HepG2 (cell line): ENCODE measurements around the gene PYGB. TPM values are rescaled to one million over a fixed set of nuclear protein-coding genes. Genes with fewer than 3 reads are reported as not detected.

Experiments
- ATRX ChIP-seq: sonication (generic); formaldehyde crosslinking; IDR thresholded peaks from 2 replicates; pipeline ENCODE4 v1.4.0; 2020; ENCODE audit warnings: missing genetic modification reagents, borderline replicate concordance
- CENPBD1 ChIP-seq: sonication (generic); formaldehyde crosslinking; IDR thresholded peaks from 2 replicates; pipeline ENCODE4 v1.8.0; 2022; ENCODE audit warnings: missing genetic modification reagents, low read depth, mild to moderate bottlenecking, borderline replicate concordance
- HMG20A ChIP-seq: IDR thresholded peaks from 2 replicates; pipeline ENCODE4 v1.6.1; 2016; ENCODE audit warnings: borderline replicate concordance
- HNF4G ChIP-seq, 2 experiments: sonication (generic) in 1 of 2; formaldehyde crosslinking in 1 of 2; IDR thresholded peaks; 2 replicates each; pipeline versions ENCODE4 v1.4.0 to v1.6.1; 2011 to 2020; ENCODE audit warnings: borderline replicate concordance in 2 of 2, low read depth in 2 of 2, mild to moderate bottlenecking in 2 of 2, low read length in 1 of 2, missing genetic modification reagents in 1 of 2, moderate library complexity in 1 of 2
- ISX ChIP-seq: sonication (generic); formaldehyde crosslinking; conservative IDR thresholded peaks from 2 replicates; pipeline ENCODE4 v1.5.0; 2020; ENCODE audit warnings: missing genetic modification reagents
- NFE2L2 ChIP-seq: fragments of 150-350 bp; IDR thresholded peaks from 2 replicates; pipeline ENCODE4 v1.6.1; 2014; ENCODE audit warnings: low read length
- PRPF4 ChIP-seq: fragments of 200-400 bp; formaldehyde crosslinking; IDR thresholded peaks from 2 replicates; pipeline ENCODE4 v1.6.1; 2016; ENCODE audit warnings: low read length, low read depth; ENCODE audit not compliant: poor library complexity, severe bottlenecking
- RBAK ChIP-seq: sonication (generic); formaldehyde crosslinking; IDR thresholded peaks from 2 replicates; pipeline ENCODE4 v1.5.1; 2020; ENCODE audit warnings: mild to moderate bottlenecking, missing genetic modification reagents
- RFX1 ChIP-seq: fragments of 450-650 bp; IDR thresholded peaks from 2 replicates; pipeline ENCODE4 v1.6.1; 2017
- RORA ChIP-seq: sonication (generic); formaldehyde crosslinking; IDR thresholded peaks from 2 replicates; pipeline ENCODE4 v1.5.0; 2020; ENCODE audit warnings: mild to moderate bottlenecking, missing genetic modification reagents, moderate library complexity
- SAP130 ChIP-seq: IDR thresholded peaks from 2 replicates; pipeline ENCODE4 v1.6.1; 2016; ENCODE audit warnings: low read depth
- ZBTB49 ChIP-seq: sonication (generic); formaldehyde crosslinking; IDR thresholded peaks from 2 replicates; pipeline ENCODE4 v1.4.0; 2020; ENCODE audit warnings: missing genetic modification reagents, borderline replicate concordance
- ZNF143 ChIP-seq: sonication (generic); formaldehyde crosslinking; IDR thresholded peaks from 2 replicates; pipeline ENCODE4 v1.4.0; 2020; ENCODE audit warnings: missing genetic modification reagents
- ZNF326 ChIP-seq: sonication (generic); formaldehyde crosslinking; IDR thresholded peaks from 2 replicates; pipeline ENCODE4 v1.4.0; 2020; ENCODE audit warnings: missing genetic modification reagents, borderline replicate concordance
- ZNF567 ChIP-seq: sonication (generic); formaldehyde crosslinking; IDR thresholded peaks from 2 replicates; pipeline ENCODE4 v1.8.1; 2023; ENCODE audit warnings: mild to moderate bottlenecking, missing genetic modification reagents, borderline replicate concordance
- ZNF766 ChIP-seq: sonication (generic); formaldehyde crosslinking; IDR thresholded peaks from 2 replicates; pipeline ENCODE4 v1.5.0; 2020; ENCODE audit warnings: missing genetic modification reagents, borderline replicate concordance
- ZNF879 ChIP-seq: sonication (generic); formaldehyde crosslinking; IDR thresholded peaks from 2 replicates; pipeline ENCODE4 v1.8.1; 2023; ENCODE audit warnings: missing genetic modification reagents
- polyA plus RNA-seq, 8 experiments: library from polyadenylated mRNA; depleted of rRNA in 3 of 8; stranded (reverse) in 7 of 8; unstranded in 1 of 8; fragments of >200 nt; fragmentation: Illumina TruSeq in 4 of 8; extraction: Trizol in 4 of 8; gene quantifications; 2 replicates each; pipeline versions ENCODE4 v1.2.1 to v1.2.3, GENCODE V29; 2011 to 2016; ENCODE audit warnings: low read depth in 4 of 8, missing spikeins in 1 of 8, mixed read lengths in 1 of 8; ENCODE audit not compliant: insufficient read depth in 1 of 8
- total RNA-seq, 5 experiments: library from RNA; depleted of rRNA; stranded (reverse); fragments of >200 nt; fragmentation: Illumina TruSeq; extraction: Trizol; gene quantifications; 2 replicates each; pipeline ENCODE4 v1.2.3, GENCODE V29; 2016; ENCODE audit warnings: low read depth in 1 of 5
- TF ChIP-seq, protein P1 (sequence below): sonication (generic); formaldehyde crosslinking; IDR thresholded peaks from 2 replicates; pipeline ENCODE4 v1.5.0; 2020; ENCODE audit warnings: missing genetic modification reagents, mild to moderate bottlenecking, borderline replicate concordance
- TF ChIP-seq, protein P2 (sequence below): sonication (generic); formaldehyde crosslinking; IDR thresholded peaks from 2 replicates; pipeline ENCODE4 v1.4.0; 2020; ENCODE audit warnings: mild to moderate bottlenecking, missing genetic modification reagents
- TF ChIP-seq, protein P3 (sequence below): sonication (generic); IDR thresholded peaks from 2 replicates; pipeline ENCODE4 v1.6.1; 2016; ENCODE audit warnings: low read depth, borderline replicate concordance
- TF ChIP-seq, protein P4 (sequence below): sonication (generic); formaldehyde crosslinking; IDR thresholded peaks from 2 replicates; pipeline ENCODE4 v1.4.0; 2020; ENCODE audit warnings: missing genetic modification reagents

PYGB gene
- total and polyA plus RNA-seq, 2 of the 13 experiments (the other 11 are each of a cell fraction or from before 2014, with no cell fraction given): 24.2 to 86.3 TPM

GRCh38 chr20:25227317-25227831, 20.5 kb upstream of the PYGB start (continued):
- TF ChIP-seq ATRX: no peak
- no peak for TF ChIP-seq ZNF766
- 0 out of 2 replicates have a peak, but pooled peaks have one; percentile 7 for TF ChIP-seq HMG20A (CRISPR knock-in tag)
- no peak for TF ChIP-seq RFX1
- TF ChIP-seq ZNF879 (CRISPR knock-in tag): peak; percentile 91; the same call in 1 of the 2 replicates
- TF ChIP-seq RORA (CRISPR knock-in tag): no peak
- TF ChIP-seq ZNF567 (CRISPR knock-in tag): no peak
- TF ChIP-seq, protein P1, sequence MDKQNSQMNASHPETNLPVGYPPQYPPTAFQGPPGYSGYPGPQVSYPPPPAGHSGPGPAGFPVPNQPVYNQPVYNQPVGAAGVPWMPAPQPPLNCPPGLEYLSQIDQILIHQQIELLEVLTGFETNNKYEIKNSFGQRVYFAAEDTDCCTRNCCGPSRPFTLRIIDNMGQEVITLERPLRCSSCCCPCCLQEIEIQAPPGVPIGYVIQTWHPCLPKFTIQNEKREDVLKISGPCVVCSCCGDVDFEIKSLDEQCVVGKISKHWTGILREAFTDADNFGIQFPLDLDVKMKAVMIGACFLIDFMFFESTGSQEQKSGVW (CRISPR knock-in tag): no peak
- no peak for TF ChIP-seq ZBTB49 (CRISPR knock-in tag)
- no peak for TF ChIP-seq ZNF326
- no peak for TF ChIP-seq CENPBD1
- no peak for TF ChIP-seq ISX (CRISPR knock-in tag)
- TF ChIP-seq, protein P2, sequence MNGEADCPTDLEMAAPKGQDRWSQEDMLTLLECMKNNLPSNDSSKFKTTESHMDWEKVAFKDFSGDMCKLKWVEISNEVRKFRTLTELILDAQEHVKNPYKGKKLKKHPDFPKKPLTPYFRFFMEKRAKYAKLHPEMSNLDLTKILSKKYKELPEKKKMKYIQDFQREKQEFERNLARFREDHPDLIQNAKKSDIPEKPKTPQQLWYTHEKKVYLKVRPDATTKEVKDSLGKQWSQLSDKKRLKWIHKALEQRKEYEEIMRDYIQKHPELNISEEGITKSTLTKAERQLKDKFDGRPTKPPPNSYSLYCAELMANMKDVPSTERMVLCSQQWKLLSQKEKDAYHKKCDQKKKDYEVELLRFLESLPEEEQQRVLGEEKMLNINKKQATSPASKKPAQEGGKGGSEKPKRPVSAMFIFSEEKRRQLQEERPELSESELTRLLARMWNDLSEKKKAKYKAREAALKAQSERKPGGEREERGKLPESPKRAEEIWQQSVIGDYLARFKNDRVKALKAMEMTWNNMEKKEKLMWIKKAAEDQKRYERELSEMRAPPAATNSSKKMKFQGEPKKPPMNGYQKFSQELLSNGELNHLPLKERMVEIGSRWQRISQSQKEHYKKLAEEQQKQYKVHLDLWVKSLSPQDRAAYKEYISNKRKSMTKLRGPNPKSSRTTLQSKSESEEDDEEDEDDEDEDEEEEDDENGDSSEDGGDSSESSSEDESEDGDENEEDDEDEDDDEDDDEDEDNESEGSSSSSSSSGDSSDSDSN (CRISPR knock-in tag): no peak
- TF ChIP-seq SAP130 (CRISPR knock-in tag): peak; percentile 57
- no peak for TF ChIP-seq RBAK (CRISPR knock-in tag)
- 0 out of 2 replicates have a peak, but pooled peaks have one; percentile 4 for TF ChIP-seq NFE2L2
- TF ChIP-seq, protein P3, sequence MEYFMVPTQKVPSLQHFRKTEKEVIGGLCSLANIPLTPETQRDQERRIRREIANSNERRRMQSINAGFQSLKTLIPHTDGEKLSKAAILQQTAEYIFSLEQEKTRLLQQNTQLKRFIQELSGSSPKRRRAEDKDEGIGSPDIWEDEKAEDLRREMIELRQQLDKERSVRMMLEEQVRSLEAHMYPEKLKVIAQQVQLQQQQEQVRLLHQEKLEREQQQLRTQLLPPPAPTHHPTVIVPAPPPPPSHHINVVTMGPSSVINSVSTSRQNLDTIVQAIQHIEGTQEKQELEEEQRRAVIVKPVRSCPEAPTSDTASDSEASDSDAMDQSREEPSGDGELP: no peak
- TF ChIP-seq ZNF143: no peak
- TF ChIP-seq PRPF4: no peak
- no peak; the same call in 1 of the 2 replicates for TF ChIP-seq HNF4G (IDR thresholded peaks at IDR 0.05; ENCODE audit: borderline replicate concordance, low read depth, low read length)
- no peak for TF ChIP-seq HNF4G (CRISPR knock-in tag; IDR thresholded peaks at IDR 0.05; ENCODE audit: borderline replicate concordance, low read depth)
- TF ChIP-seq, protein P4, sequence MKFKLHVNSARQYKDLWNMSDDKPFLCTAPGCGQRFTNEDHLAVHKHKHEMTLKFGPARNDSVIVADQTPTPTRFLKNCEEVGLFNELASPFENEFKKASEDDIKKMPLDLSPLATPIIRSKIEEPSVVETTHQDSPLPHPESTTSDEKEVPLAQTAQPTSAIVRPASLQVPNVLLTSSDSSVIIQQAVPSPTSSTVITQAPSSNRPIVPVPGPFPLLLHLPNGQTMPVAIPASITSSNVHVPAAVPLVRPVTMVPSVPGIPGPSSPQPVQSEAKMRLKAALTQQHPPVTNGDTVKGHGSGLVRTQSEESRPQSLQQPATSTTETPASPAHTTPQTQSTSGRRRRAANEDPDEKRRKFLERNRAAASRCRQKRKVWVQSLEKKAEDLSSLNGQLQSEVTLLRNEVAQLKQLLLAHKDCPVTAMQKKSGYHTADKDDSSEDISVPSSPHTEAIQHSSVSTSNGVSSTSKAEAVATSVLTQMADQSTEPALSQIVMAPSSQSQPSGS: peak; percentile 83
